ENCODE data around the gene TMEM255B.

TMEM255B gene

DNA sequence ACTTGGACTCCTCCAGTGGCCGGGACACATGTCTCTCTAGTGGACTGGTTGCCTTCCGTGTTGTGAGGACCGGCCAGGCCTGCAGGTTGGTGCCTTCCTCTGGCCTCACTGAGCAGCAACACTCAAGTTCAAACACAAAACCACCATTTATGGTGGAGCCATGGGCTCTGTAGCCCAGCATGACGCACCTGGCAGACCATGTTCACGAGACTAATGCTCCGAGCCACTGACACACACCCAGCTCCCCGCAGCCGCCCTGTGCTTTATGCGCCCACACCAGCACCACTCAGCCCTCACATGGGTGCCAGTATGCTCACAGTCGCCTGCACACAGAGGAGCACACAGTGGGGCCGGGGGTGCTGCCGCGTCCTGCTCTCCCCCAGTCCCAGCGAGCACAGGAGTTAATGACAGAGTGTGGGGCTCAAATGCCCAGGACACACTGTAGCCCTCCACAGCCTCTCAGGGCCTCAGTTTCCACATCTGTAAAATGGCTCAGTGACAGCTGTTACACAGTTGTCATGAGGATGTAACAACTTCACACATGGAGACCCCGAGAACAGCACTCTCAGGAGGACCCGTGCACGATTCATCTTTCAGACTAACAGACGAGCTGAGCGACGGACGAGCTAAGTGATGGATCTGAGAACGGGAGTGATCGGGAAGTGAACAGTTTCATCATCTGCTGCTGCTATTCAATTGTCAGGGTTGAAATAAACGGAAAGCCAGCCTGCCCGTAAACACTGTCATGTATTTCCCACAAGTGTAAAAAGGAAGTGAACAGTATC, 97.1 kb downstream of the TMEM255B start:
- H3K27me3 ChIP-seq (ENCODE audit: control insufficient read depth, insufficient read depth, low read length) = no peaks in the 10 kb centered on the region
- H3K4me3 ChIP-seq (ENCODE audit: low read depth, low read length) = no peak overlapping the region
- peaks cover 27% of the 10 kb centered on the region for H3K4me1 ChIP-seq (ENCODE audit: control insufficient read depth, insufficient read depth, low read length)
- no peaks in the 10 kb centered on the region; the same call in 1 of the 2 replicates for H3K36me3 ChIP-seq (ENCODE audit: control insufficient read depth, insufficient read depth, low read length)
- H3K9me3 ChIP-seq (ENCODE audit: control insufficient read depth, insufficient read depth, low read depth, low read length) = no peaks in the 10 kb centered on the region
- H3K9ac ChIP-seq (ENCODE audit: low read length) = no peak overlapping the region
- no peak overlapping the region for H3K27ac ChIP-seq (ENCODE audit: low read depth, low read length)

DNA sequence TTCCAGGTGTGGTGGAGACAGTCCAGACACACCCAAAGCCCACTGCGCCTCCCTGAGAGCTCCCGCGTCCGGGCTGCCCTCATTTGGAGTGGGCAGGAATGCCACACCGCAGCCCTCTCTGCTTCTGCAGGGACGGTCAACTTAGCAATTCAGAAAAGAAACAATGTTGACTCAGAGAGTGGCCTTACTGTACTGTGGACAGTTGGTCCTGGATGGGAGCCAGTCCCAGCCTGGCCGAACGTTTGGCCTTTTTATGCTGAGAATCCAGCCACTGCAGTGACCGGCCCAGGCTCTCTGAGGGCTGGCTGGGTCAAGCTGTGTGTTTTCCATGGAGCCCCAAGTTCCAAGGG, 97.7 kb downstream of the TMEM255B start:
- Histone ChIP-seq H3K4me1 (ENCODE audit: control insufficient read depth, insufficient read depth, low read length) (peaks cover 33% of the 10 kb centered on the region), H3K36me3 (ENCODE audit: control insufficient read depth, insufficient read depth, low read length) (no peaks in the 10 kb centered on the region; the same call in 1 of the 2 replicates), H3K9me3 (ENCODE audit: control insufficient read depth, insufficient read depth, low read depth, low read length) (no peaks in the 10 kb centered on the region), H3K27me3 (ENCODE audit: control insufficient read depth, insufficient read depth, low read length) (peaks cover 3% of the 10 kb centered on the region; the same call in 1 of the 2 replicates), H3K4me3 (ENCODE audit: low read depth, low read length) (no peak overlapping the region), H3K9ac (ENCODE audit: low read length) (no peak overlapping the region), H3K27ac (ENCODE audit: low read depth, low read length) (no peak overlapping the region)

DNA sequence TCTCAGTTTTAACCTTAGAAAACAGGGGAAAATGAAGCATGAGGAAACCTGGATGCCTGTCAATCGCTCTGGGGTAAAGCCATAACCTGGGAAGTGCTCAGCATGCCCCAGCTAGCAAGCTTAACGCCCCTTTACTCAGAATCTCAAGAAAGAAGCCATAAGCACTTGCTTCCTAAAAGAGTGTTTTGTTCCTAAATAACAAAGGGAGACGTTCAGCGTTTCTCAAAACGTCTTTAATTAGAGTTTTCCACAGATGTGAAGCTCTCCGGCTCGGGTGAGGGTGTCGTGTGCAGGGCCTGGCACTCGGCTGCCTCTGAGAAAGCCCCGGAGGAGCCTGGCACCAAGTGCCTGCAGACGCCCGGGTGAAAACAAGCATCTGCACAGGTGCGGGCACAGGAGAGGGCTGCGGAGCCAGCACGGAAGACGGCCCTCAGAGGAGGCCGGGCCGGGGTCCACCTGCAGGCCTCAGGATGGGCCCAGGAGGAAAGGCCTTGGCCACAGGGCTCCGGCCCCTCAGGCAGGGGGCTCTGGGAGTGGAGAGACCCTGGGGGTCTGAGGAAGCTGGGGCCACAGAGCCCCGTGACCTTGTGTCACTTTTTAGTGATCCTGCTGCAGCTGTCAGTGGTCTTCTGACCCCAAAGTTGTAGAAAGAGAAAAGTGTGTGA, 98.6 kb downstream of the TMEM255B start:
- Histone ChIP-seq H3K9me3 (ENCODE audit: control insufficient read depth, insufficient read depth, low read depth, low read length) (no peaks in the 10 kb centered on the region), H3K36me3 (ENCODE audit: control insufficient read depth, insufficient read depth, low read length) (no peaks in the 10 kb centered on the region; the same call in 1 of the 2 replicates), H3K4me3 (ENCODE audit: low read depth, low read length) (no peak overlapping the region), H3K27me3 (ENCODE audit: control insufficient read depth, insufficient read depth, low read length) (peaks cover 10% of the 10 kb centered on the region), H3K9ac (ENCODE audit: low read length) (no peak overlapping the region), H3K27ac (ENCODE audit: low read depth, low read length) (no peak overlapping the region), H3K4me1 (ENCODE audit: control insufficient read depth, insufficient read depth, low read length) (peaks cover 42% of the 10 kb centered on the region)

DNA sequence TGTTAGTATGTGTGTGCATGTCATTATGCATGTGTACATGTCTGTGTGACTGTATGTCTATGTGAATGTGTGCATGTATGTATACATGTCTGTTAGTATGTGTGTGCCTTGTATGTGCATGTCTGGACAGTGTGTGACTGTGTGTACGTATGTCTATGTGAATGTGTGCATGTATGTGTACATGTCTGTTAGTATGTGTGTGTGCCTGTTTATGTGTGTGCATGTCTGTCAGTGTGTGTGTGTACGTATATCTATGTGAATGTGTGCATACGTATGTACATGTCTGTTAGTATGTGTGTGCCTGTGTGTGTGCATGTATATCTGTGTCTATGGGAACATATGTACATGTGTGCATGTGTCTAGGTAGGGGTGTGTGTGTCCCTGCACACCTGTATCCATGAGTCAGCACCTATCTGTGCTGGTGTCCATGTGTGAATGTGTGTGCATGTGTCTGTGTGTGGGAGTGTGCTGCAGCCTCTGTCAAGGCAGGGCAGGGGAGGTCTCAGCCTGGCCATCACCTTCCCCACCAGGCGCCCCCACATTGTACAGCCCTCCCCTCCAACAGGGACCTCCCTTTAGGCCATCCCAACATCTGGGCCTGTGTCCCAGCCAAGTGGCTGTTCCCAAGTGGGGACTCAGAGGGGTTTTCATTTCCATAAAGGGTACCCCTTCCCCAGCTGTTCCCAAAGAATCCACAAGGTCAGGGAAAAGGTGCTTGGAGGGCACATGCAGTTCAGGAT, 100.5 kb downstream of the TMEM255B start:
- no peak overlapping the region for H3K9ac ChIP-seq (ENCODE audit: low read length)
- peaks cover 23% of the 10 kb centered on the region for H3K27me3 ChIP-seq (ENCODE audit: control insufficient read depth, insufficient read depth, low read length)
- H3K4me3 ChIP-seq (ENCODE audit: low read depth, low read length) = no peak overlapping the region
- H3K4me1 ChIP-seq (ENCODE audit: control insufficient read depth, insufficient read depth, low read length) = peaks cover 41% of the 10 kb centered on the region
- no peaks in the 10 kb centered on the region for H3K9me3 ChIP-seq (ENCODE audit: control insufficient read depth, insufficient read depth, low read depth, low read length)
- no peak overlapping the region for H3K27ac ChIP-seq (ENCODE audit: low read depth, low read length)
- H3K36me3 ChIP-seq (ENCODE audit: control insufficient read depth, insufficient read depth, low read length) = no peaks in the 10 kb centered on the region; the same call in 1 of the 2 replicates

DNA sequence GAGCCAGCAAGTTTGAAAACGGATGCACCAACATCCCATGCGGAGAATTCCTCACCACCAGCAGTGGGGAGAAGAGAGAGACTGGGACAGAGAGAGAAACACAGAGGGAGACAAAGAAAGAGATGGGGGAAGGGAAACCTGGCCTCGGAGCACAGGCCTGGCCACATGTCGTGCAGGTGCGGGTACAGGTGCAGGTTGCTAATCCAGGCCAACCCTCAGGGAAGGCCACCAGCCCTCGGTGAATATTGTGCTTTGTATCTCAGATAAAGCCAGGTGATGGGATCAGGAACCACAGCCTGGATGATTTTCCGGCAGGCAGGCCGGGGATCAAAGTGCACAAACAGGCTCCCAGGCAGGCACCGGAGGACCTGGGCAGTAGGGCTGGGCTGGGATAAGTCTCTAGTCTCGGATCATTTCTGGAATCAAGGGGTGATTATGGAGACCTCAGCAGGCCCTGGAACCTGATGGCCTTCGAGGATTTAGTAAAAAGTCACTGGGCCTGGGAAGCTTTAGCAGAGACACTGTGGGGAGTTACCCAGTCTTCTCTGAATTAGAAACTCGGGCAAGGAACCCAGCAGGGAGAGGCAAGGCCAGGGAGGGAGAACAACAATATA, 101.1 kb downstream of the TMEM255B start:
- Histone ChIP-seq H3K36me3 (ENCODE audit: control insufficient read depth, insufficient read depth, low read length) (no peaks in the 10 kb centered on the region; the same call in 1 of the 2 replicates), H3K27ac (ENCODE audit: low read depth, low read length) (0 out of 2 replicates have a peak overlapping the region, but pooled peaks have one; percentile 30), H3K4me1 (ENCODE audit: control insufficient read depth, insufficient read depth, low read length) (peaks cover 42% of the 10 kb centered on the region), H3K27me3 (ENCODE audit: control insufficient read depth, insufficient read depth, low read length) (peaks cover 30% of the 10 kb centered on the region), H3K9ac (ENCODE audit: low read length) (peak overlapping the region; percentile 29), H3K4me3 (ENCODE audit: low read depth, low read length) (peak overlapping the region; percentile 26; the same call in 1 of the 2 replicates), H3K9me3 (ENCODE audit: control insufficient read depth, insufficient read depth, low read depth, low read length) (no peaks in the 10 kb centered on the region)

DNA sequence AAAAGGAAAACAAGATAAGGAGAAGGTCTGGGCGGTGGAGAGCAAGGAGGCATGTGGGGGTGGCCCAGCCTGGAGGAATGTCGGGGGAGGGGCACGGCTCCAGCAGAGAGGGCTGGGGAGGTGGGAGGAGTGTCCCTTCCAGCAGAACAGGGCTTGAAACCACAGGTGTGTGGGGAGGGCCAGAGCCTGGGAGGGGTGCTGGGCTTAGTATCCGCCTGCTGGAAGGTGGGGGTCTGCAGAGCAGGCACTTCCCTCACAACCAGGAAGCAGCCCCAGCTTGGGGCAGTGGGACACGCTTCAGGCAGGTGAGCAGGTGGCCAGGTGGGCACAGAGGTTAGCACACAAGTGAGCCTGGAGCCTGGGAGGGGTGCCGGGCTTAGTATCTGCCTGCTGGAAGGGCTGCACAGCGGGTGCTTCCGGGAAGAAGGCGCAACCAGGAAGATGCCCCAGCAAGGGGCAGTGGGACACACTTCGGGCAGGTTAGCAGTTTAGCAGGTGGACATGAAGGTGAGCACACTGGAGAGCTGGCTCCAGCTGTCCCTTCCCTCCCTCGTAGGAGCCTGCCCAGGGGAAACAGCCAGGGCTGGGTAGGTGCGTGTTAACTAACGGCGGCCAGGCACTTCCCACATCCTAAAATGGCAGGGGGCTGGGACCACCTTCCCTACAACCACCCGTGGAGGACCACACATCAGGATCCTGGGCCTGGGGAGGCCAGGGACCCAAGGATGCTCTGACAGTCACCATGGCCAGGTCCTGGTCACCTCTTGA, 101.8 kb downstream of the TMEM255B start:
- no peaks in the 10 kb centered on the region; the same call in 1 of the 2 replicates for H3K36me3 ChIP-seq (ENCODE audit: control insufficient read depth, insufficient read depth, low read length)
- H3K9me3 ChIP-seq (ENCODE audit: control insufficient read depth, insufficient read depth, low read depth, low read length) = no peaks in the 10 kb centered on the region
- H3K27me3 ChIP-seq (ENCODE audit: control insufficient read depth, insufficient read depth, low read length) = peaks cover 37% of the 10 kb centered on the region
- peak overlapping the region; percentile 23 for H3K9ac ChIP-seq (ENCODE audit: low read length)
- H3K4me1 ChIP-seq (ENCODE audit: control insufficient read depth, insufficient read depth, low read length) = peaks cover 42% of the 10 kb centered on the region
- H3K27ac ChIP-seq (ENCODE audit: low read depth, low read length) = 0 out of 2 replicates have a peak overlapping the region, but pooled peaks have one; percentile 30
- H3K4me3 ChIP-seq (ENCODE audit: low read depth, low read length) = peak overlapping the region; percentile 26; the same call in 1 of the 2 replicates

DNA sequence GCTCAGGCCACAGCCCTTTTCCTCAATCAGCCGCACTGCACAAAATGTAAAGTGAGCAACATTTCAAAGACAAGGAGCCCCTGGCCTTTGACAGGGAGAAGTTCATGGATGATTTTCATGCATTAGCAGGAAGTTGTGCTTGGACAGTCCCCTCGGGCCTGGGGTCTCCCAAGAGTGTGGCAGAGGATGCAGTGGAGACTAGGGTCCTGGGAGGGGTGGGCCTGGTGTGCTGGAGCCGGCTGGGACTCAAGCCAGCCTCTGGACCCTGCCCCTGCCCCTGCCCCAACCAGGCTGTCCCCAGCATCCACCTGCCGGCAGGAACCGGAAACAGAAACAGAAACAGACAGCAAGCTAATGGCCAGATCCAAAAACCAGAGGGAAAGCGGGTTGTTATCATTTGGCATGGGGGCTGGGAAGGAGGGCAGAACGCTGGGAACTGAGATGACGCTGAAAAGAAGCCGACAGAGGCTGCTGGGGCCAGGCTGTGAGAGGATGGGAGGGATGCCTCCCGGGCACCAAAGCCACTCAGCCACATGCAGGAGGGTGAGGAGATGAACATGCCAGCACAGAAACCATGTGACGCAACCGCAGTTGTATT, 102.5 kb downstream of the TMEM255B start:
- H3K4me1 ChIP-seq (ENCODE audit: control insufficient read depth, insufficient read depth, low read length) = peaks cover 42% of the 10 kb centered on the region
- H3K27ac ChIP-seq (ENCODE audit: low read depth, low read length) = no peak overlapping the region
- H3K27me3 ChIP-seq (ENCODE audit: control insufficient read depth, insufficient read depth, low read length) = peaks cover 42% of the 10 kb centered on the region
- H3K36me3 ChIP-seq (ENCODE audit: control insufficient read depth, insufficient read depth, low read length) = no peaks in the 10 kb centered on the region; the same call in 1 of the 2 replicates
- H3K9ac ChIP-seq (ENCODE audit: low read length) = no peak overlapping the region
- H3K4me3 ChIP-seq (ENCODE audit: low read depth, low read length) = no peak overlapping the region
- H3K9me3 ChIP-seq (ENCODE audit: control insufficient read depth, insufficient read depth, low read depth, low read length) = no peaks in the 10 kb centered on the region

DNA sequence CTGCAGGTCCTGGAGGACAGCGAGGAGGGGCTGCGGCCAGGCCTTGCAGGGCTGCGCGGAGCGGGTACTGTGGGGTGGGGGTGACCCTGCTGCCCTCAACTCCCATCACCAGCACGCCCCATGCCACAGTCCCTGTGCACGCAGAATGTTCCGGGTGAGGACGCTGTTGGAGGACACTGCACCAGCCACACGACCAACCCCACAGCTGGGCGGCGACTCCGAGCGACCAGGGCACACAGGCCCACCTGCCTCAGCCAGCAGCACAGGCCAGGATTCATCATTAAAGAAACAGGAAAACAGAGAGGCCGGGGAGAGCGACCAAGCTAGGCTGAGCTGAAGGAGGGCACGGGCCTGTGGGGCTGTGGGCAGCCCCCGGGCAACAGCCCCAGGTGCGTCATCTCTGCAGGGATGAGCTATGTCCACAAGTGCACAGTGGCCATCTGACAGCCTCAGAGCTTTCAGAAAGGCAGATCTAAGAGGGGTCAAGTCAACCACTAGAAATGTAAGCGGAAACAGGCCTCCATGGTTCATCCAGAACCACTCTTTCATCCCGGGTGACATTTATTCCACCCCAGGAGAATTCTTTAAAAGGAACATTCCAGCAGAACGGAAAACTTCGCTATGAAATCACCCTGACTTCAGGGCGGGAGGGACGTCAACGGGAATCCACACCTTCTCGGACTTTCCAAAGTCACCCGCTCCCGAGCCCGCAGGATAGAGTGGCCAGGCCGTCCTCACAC, 103.3 kb downstream of the TMEM255B start:
- peak overlapping the region; percentile 25 for H3K9ac ChIP-seq (ENCODE audit: low read length)
- H3K4me3 ChIP-seq (ENCODE audit: low read depth, low read length) = peak overlapping the region; percentile 62
- no peak overlapping the region for H3K27ac ChIP-seq (ENCODE audit: low read depth, low read length)

DNA sequence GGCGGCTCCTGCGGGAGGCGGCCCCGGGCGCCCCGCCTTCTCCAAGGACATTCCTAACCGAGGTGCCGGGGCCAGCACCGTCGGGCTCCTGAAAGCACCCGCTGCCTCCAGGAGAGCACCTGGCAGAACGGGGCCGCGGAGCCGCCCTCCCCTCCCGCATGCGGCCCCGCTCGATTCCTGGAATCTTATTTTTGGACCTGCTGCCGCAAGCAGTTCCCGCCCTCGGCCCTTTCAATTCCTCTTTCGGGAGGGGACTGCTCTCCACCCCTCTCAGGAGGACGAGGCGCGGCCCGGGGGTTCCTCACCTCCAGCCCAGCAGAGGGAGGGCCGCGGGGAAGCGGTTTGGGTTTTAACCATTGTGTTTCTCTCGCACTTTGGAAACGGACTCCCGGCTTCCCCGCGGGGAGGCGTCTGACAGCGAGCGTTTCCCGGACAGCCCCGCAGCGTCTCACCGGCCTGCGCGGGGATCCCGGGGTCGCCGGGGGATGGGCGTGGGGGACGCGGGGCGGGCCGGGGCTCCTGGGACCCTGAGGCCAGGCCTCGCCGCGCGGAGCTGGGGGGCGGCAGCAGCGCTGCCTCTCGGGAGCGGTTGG, 104.0 kb downstream of the TMEM255B start:
- H3K4me3 ChIP-seq (ENCODE audit: low read depth, low read length) = peak overlapping the region; percentile 62
- H3K27me3 ChIP-seq (ENCODE audit: control insufficient read depth, insufficient read depth, low read length) = peaks cover 42% of the 10 kb centered on the region
- H3K4me1 ChIP-seq (ENCODE audit: control insufficient read depth, insufficient read depth, low read length) = peaks cover 42% of the 10 kb centered on the region
- H3K9me3 ChIP-seq (ENCODE audit: control insufficient read depth, insufficient read depth, low read depth, low read length) = no peaks in the 10 kb centered on the region
- no peak overlapping the region for H3K27ac ChIP-seq (ENCODE audit: low read depth, low read length)
- H3K36me3 ChIP-seq (ENCODE audit: control insufficient read depth, insufficient read depth, low read length) = no peaks in the 10 kb centered on the region; the same call in 1 of the 2 replicates
- H3K9ac ChIP-seq (ENCODE audit: low read length) = peak overlapping the region; percentile 32

More for the DNA sequence above, 103.3 kb downstream of the TMEM255B start:
- Histone ChIP-seq H3K36me3 (ENCODE audit: control insufficient read depth, insufficient read depth, low read length) (no peaks in the 10 kb centered on the region; the same call in 1 of the 2 replicates), H3K27me3 (ENCODE audit: control insufficient read depth, insufficient read depth, low read length) (peaks cover 42% of the 10 kb centered on the region), H3K4me1 (ENCODE audit: control insufficient read depth, insufficient read depth, low read length) (peaks cover 42% of the 10 kb centered on the region), H3K9me3 (ENCODE audit: control insufficient read depth, insufficient read depth, low read depth, low read length) (no peaks in the 10 kb centered on the region)
